ENCODE data around the gene DDX24. TPM values are rescaled to one million over a fixed set of nuclear protein-coding genes. Genes with fewer than 3 reads are reported as not detected.

The DDX24 gene
- total and polyA plus RNA-seq, 4 experiments from 2014 or later, result 135 to 322 (median 310) TPM

DNA sequence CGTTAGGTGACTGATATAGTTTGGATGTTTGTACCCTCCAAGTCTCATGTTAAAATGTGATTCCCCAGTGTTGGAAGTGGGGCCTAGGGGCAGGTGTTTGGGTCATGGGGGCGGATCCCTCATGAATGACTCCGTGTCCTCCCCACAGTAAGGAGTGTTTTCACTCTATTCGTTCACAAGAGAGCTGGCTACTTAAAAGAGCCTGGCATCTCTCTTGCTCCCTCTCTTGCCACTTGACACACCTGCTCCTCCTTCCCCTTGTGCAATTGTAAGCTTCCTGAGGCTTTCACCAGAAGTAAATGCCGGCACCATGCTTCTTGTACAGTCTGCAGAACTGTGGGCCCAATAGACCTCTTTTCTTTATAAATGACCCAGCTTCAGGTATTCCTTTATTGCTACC is 45.8 kb upstream of the DDX24 start:
- no peak for DNase-seq
- Mint-ChIP-seq H3K9me3 (peaks cover 0 to 8% (median 2%) of the 10 kb centered on the region in 8 donors), H3K27me3 (no peaks in the 10 kb centered on the region), H3K36me3 (peaks cover 0 to 9% of the 10 kb centered on the region in 2 donors), H3K4me3 (no peak overlapping the region), H3K27ac (peak overlapping the region in 1 of 7 donors; percentile 29), H3K4me1 (peaks cover 12 to 25% (median 17%) of the 10 kb centered on the region in 4 donors)
- intact Hi-C loops (cut with micrococcal nuclease), result no loop called here
- Histone ChIP-seq H3K4me1 (ENCODE audit: insufficient read depth, low read length) (peaks cover 18% of the 10 kb centered on the region), H3K9me3 (ENCODE audit: control insufficient read depth in 1 of 2, low read length in 2 of 2) (no peaks in the 10 kb centered on the region), H3K4me3 (ENCODE audit: low read length in 2 of 2) (no peak overlapping the region), H3K27ac (ENCODE audit: low read depth, low read length) (no peak overlapping the region), H3K27me3 (ENCODE audit: insufficient read depth, low read length) (no peaks in the 10 kb centered on the region), H3K36me3 (ENCODE audit: insufficient read depth, low read length) (no peaks in the 10 kb centered on the region)
- ChIA-PET POLR2A (ENCODE audit: partially characterized antibody) (no interaction called here), CTCF (ENCODE audit: partially characterized antibody) (interaction anchor here (7.5 kb wide), 1 partner anchor 91 kb away, joined by 85 read pairs; no protein-coding TSS in a partner anchor)

DNA sequence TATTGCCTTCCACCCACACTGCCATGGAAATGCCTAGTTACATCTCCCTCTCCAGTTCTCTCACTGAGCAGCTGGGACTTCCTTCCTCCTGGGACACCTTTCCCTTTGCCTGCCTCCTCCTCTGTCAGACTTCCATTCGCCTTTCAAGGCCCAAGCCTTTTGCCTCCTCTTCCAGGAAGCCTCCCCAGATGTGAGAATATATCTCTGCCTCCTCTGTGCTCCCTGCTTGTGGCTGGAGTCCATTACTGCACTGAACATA is 45.3 kb upstream of the DDX24 start:
- DNase-seq, result no peak
- H3K27ac Mint-ChIP-seq, result peak overlapping the region in 3 of 7 donors; percentile 16 to 54 (median 29)
- ChIA-PET POLR2A (ENCODE audit: partially characterized antibody) (no interaction called here), CTCF (ENCODE audit: partially characterized antibody) (interaction anchor here (7.5 kb wide), 1 partner anchor 90 kb away, joined by 85 read pairs; no protein-coding TSS in a partner anchor)
- Histone ChIP-seq H3K27ac (ENCODE audit: low read depth, low read length) (no peak overlapping the region), H3K9me3 (ENCODE audit: control insufficient read depth in 1 of 2, low read length in 2 of 2) (no peaks in the 10 kb centered on the region), H3K4me3 (ENCODE audit: low read length in 2 of 2) (no peak overlapping the region), H3K27me3 (ENCODE audit: insufficient read depth, low read length) (no peaks in the 10 kb centered on the region), H3K36me3 (ENCODE audit: insufficient read depth, low read length) (no peaks in the 10 kb centered on the region), H3K4me1 (ENCODE audit: insufficient read depth, low read length) (peaks cover 18% of the 10 kb centered on the region)
- peaks cover 0 to 10% (median 4%) of the 10 kb centered on the region in 8 donors for H3K9me3 Mint-ChIP-seq
- peaks cover 0 to 11% of the 10 kb centered on the region in 2 donors for H3K36me3 Mint-ChIP-seq
- peaks cover 0 to 4% of the 10 kb centered on the region in 2 donors for H3K27me3 Mint-ChIP-seq
- intact Hi-C loops (cut with micrococcal nuclease), result no loop called here
- H3K4me1 Mint-ChIP-seq, result peaks cover 12 to 25% (median 17%) of the 10 kb centered on the region in 4 donors
- no peak overlapping the region for H3K4me3 Mint-ChIP-seq

DNA sequence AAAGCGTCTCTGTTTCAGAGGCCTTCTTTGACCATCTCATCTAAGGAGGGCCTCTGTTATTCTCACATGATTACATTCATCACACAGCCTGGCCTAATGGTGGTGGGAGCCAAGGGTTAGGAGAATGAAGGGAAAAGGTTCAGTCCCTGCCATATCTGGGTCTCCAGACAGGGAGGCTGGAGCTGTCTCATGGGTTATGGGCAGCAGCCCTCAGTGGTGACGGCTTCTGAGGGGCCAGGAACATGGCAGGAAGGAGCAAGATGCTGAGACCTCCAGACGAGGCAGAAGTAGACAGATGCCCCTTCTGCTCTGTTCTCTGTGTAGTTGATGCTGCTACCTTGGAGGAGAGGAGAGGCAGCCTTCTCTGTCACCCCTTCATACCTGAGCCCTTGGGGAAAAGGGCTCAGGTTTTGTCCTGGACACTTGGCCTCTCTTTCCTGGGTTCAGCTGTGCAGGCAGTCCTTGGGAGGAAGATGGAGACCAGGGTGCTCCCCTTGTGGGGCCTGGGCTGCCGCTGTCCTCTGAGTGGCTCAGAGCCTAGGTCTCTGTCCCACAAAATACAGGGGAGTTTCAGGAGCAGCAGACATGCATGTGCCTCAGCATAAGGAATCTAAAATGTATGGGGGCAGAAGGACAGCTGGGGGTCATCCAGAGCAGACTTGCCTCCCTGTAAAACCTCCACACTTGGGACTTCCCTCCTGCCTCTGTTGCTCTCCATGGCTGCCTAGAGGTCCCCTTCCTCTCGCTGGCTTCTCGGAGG is 44.8 kb upstream of the DDX24 start:
- no peak for DNase-seq
- CTCF ChIA-PET (ENCODE audit: partially characterized antibody), result interaction anchor here (1.2 to 2.2 kb wide), 2 partner anchors 11 to 55 kb away, joined by 3 to 17 read pairs; no protein-coding TSS in a partner anchor

DNA sequence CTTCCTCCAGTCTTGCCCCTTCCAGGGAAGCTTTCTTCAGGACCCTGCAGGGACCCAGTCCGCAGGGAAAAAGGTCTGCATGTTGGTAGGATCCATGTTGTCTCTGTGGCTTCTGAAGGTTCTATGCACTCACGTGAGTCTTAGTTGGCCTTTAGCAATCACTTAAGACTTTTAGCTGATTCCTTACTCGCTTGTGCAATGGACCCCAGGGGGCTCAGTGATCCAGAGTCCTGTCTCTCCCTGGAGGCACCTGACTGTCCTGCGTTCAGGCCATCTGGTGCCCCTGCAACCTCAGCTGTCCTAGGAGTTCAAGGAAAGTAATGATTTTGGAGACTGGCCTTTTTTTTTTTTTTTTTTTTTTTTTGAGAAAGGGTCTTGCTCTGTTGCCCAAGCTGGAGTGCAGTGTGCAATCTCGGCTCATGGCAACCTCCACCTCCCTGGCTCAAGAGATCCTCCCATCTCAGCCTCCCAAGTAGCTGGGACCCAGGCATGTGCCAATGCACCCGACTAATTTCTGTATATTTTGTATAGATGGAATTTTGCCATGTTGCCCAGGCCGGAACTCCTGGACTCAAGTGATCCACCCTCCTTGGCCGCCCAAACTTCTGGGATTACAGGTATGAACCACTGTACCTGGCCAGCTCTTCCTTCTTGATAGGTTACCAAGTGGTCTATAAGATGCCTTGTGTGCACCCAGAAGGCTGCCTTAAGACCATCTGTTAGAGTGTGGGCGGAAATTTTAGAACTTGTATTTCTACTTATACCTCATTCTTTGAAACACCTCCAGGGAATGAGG is 43.8 kb upstream of the DDX24 start:
- Mint-ChIP-seq H3K27me3 (peaks cover 2 to 10% of the 10 kb centered on the region in 2 donors), H3K27ac (no peak overlapping the region), H3K9me3 (peaks cover 3 to 26% (median 14%) of the 10 kb centered on the region in 8 donors), H3K4me3 (no peak overlapping the region), H3K4me1 (peaks cover 6 to 18% (median 11%) of the 10 kb centered on the region in 4 donors), H3K36me3 (peaks cover 0 to 11% of the 10 kb centered on the region in 2 donors)
- Histone ChIP-seq H3K27me3 (ENCODE audit: insufficient read depth, low read length) (no peaks in the 10 kb centered on the region), H3K36me3 (ENCODE audit: insufficient read depth, low read length) (no peaks in the 10 kb centered on the region), H3K4me3 (ENCODE audit: low read length in 2 of 2) (no peak overlapping the region), H3K9me3 (ENCODE audit: control insufficient read depth in 1 of 2, low read length in 2 of 2) (no peaks in the 10 kb centered on the region), H3K27ac (ENCODE audit: low read depth, low read length) (no peak overlapping the region), H3K4me1 (ENCODE audit: insufficient read depth, low read length) (peaks cover 10% of the 10 kb centered on the region)
- DNase-seq, result no peak
- POLR2A ChIA-PET (ENCODE audit: partially characterized antibody), result interaction anchor here (1.2 kb wide), 1 partner anchor 44 kb away, joined by 3 read pairs; the partner anchor contains the start of genes DDX24 and IFI27L1
- intact Hi-C loops (cut with micrococcal nuclease), result no loop called here
- CTCF ChIA-PET (ENCODE audit: partially characterized antibody), result interaction anchor here (1.2 to 2.2 kb wide), 2 partner anchors 12 to 56 kb away, joined by 3 to 17 read pairs; no protein-coding TSS in a partner anchor

More for the DNA sequence above, 44.8 kb upstream of the DDX24 start:
- Histone ChIP-seq H3K4me1 (ENCODE audit: insufficient read depth, low read length) (peaks cover 18% of the 10 kb centered on the region), H3K27me3 (ENCODE audit: insufficient read depth, low read length) (no peaks in the 10 kb centered on the region), H3K27ac (ENCODE audit: low read depth, low read length) (no peak overlapping the region), H3K4me3 (ENCODE audit: low read length in 2 of 2) (no peak overlapping the region), H3K36me3 (ENCODE audit: insufficient read depth, low read length) (no peaks in the 10 kb centered on the region), H3K9me3 (ENCODE audit: control insufficient read depth in 1 of 2, low read length in 2 of 2) (no peaks in the 10 kb centered on the region)
- intact Hi-C loops (cut with micrococcal nuclease), result no loop called here
- Mint-ChIP-seq H3K4me3 (no peak overlapping the region), H3K27ac (peak overlapping the region in 3 of 7 donors; percentile 16 to 54 (median 41)), H3K36me3 (peaks cover 0 to 11% of the 10 kb centered on the region in 2 donors), H3K9me3 (peaks cover under 1 to 15% (median 5%) of the 10 kb centered on the region in 8 donors), H3K4me1 (peaks cover 12 to 25% (median 17%) of the 10 kb centered on the region in 4 donors), H3K27me3 (peaks cover 1 to 5% of the 10 kb centered on the region in 2 donors)
- POLR2A ChIA-PET (ENCODE audit: partially characterized antibody), result interaction anchor here (1.2 kb wide), 1 partner anchor 45 kb away, joined by 3 read pairs; the partner anchor contains the start of genes DDX24 and IFI27L1

DNA sequence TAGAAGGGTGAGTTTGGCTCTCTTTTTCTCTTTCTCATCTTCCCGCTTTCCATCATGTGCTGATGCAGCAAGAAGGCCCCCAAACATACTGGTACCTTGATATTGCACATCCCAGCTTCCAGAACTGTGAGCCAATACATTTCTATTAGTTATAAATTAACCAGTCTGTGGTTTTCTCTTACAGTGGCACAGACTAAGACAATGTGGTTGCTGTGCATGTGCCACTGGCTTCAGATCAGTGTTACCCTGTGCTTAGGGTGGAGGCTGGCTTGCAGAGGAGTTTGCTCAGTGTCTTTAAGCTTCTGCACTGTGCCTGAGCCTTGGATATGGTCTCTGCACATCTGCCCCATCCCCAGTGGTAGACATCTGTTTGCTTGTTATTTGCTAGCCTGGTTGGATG is 42.9 kb upstream of the DDX24 start:
- peaks cover 2 to 10% of the 10 kb centered on the region in 2 donors for H3K27me3 Mint-ChIP-seq
- no peak overlapping the region for H3K27ac ChIP-seq (ENCODE audit: low read depth, low read length)
- CTCF ChIA-PET (ENCODE audit: partially characterized antibody), result interaction anchor here (2.2 kb wide), 1 partner anchor 13 kb away, joined by 17 read pairs; no protein-coding TSS in a partner anchor
- POLR2A ChIA-PET (ENCODE audit: partially characterized antibody), result no interaction called here
- H3K4me3 Mint-ChIP-seq, result no peak overlapping the region
- no peak for DNase-seq
- peaks cover 3 to 32% (median 19%) of the 10 kb centered on the region in 8 donors for H3K9me3 Mint-ChIP-seq
- intact Hi-C loops (cut with micrococcal nuclease), result no loop called here
- H3K36me3 Mint-ChIP-seq, result peaks cover 0 to 11% of the 10 kb centered on the region in 2 donors
- peaks cover 4% of the 10 kb centered on the region for H3K4me1 ChIP-seq (ENCODE audit: insufficient read depth, low read length)
- peaks cover 0 to 7% of the 10 kb centered on the region in 2 donors for H3K9me3 ChIP-seq (ENCODE audit: control insufficient read depth in 1 of 2, low read length in 2 of 2)
- H3K27ac Mint-ChIP-seq, result no peak overlapping the region
- no peak overlapping the region for H3K4me3 ChIP-seq (ENCODE audit: low read length in 2 of 2)
- no peaks in the 10 kb centered on the region for H3K36me3 ChIP-seq (ENCODE audit: insufficient read depth, low read length)
- no peaks in the 10 kb centered on the region for H3K27me3 ChIP-seq (ENCODE audit: insufficient read depth, low read length)
- peaks cover 3 to 11% (median 5%) of the 10 kb centered on the region in 4 donors for H3K4me1 Mint-ChIP-seq

DNA sequence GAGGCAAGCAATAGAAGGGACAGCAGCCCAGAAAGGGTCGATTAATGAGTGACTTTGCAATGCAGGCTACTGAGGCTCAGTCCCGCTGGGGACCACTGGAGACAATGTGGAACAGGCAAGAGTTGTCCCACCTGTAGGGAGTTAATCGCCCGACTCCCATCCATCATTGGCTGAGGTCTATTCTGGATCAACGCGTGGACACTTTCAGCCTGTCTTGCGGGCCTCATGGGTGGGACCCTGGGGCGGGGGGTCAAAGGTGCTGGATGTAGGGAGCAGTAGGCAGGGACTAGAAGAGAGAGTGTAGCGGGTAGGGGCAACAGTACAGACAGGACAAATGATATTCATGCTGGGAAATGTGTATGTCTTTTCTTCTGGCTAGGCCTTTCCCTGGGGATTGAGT is 42.3 kb upstream of the DDX24 start:
- Mint-ChIP-seq H3K4me1 (peaks cover 0 to 5% (median 0%) of the 10 kb centered on the region in 4 donors), H3K27ac (peak overlapping the region in 1 of 7 donors; percentile 27), H3K27me3 (peaks cover 2 to 10% of the 10 kb centered on the region in 2 donors), H3K4me3 (no peak overlapping the region), H3K9me3 (peaks cover 3 to 36% (median 21%) of the 10 kb centered on the region in 8 donors), H3K36me3 (peaks cover 0 to 11% of the 10 kb centered on the region in 2 donors)
- intact Hi-C loops (cut with micrococcal nuclease), result no loop called here
- Histone ChIP-seq H3K36me3 (ENCODE audit: insufficient read depth, low read length) (no peaks in the 10 kb centered on the region), H3K27ac (ENCODE audit: low read depth, low read length) (no peak overlapping the region), H3K27me3 (ENCODE audit: insufficient read depth, low read length) (no peaks in the 10 kb centered on the region), H3K4me3 (ENCODE audit: low read length in 2 of 2) (no peak overlapping the region), H3K9me3 (ENCODE audit: control insufficient read depth in 1 of 2, low read length in 2 of 2) (peaks cover 0 to 7% of the 10 kb centered on the region in 2 donors), H3K4me1 (ENCODE audit: insufficient read depth, low read length) (no peaks in the 10 kb centered on the region)
- POLR2A ChIA-PET (ENCODE audit: partially characterized antibody), result no interaction called here
- CTCF ChIA-PET (ENCODE audit: partially characterized antibody), result no interaction called here
- DNase-seq, result no peak

DNA sequence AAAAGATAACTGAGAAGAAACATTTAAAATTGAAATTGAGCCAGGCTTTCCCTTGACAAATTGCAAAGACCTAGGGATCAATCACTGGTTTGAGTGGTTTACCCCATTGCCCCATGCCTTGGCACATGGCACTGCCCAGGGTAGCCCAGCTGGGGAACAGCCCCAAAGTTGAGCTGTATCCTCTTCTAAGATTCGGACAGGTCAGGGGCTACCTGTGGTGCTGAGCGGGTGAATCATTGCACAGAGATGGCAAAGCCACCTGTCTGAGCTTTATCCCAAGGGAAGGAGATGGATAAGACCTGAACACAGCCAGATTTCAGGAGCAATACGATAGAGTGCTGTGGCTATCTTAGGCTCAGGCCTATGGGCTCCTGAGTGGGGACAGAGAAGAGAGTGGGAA is 41.4 kb upstream of the DDX24 start:
- H3K27ac ChIP-seq (ENCODE audit: low read depth, low read length), result no peak overlapping the region
- H3K27me3 ChIP-seq (ENCODE audit: insufficient read depth, low read length), result no peaks in the 10 kb centered on the region
- peaks cover 0 to 7% of the 10 kb centered on the region in 2 donors for H3K9me3 ChIP-seq (ENCODE audit: control insufficient read depth in 1 of 2, low read length in 2 of 2)
- DNase-seq, result no peak
- peaks cover 5 to 17% of the 10 kb centered on the region in 2 donors for H3K27me3 Mint-ChIP-seq
- no peak overlapping the region for H3K4me3 Mint-ChIP-seq
- ChIA-PET CTCF (ENCODE audit: partially characterized antibody) (interaction anchor here (1.1 kb wide), 1 partner anchor 10 kb away, joined by 4 read pairs; no protein-coding TSS in a partner anchor), POLR2A (ENCODE audit: partially characterized antibody) (no interaction called here)
- no peaks in the 10 kb centered on the region for H3K36me3 ChIP-seq (ENCODE audit: insufficient read depth, low read length)
- peaks cover 0 to 11% of the 10 kb centered on the region in 2 donors for H3K36me3 Mint-ChIP-seq
- H3K9me3 Mint-ChIP-seq, result peaks cover 3 to 36% (median 21%) of the 10 kb centered on the region in 8 donors
- no peaks in the 10 kb centered on the region for H3K4me1 ChIP-seq (ENCODE audit: insufficient read depth, low read length)
- intact Hi-C loops (cut with micrococcal nuclease), result no loop called here
- no peak overlapping the region for H3K27ac Mint-ChIP-seq
- no peak overlapping the region for H3K4me3 ChIP-seq (ENCODE audit: low read length in 2 of 2)
- no peaks in the 10 kb centered on the region for H3K4me1 Mint-ChIP-seq
